ENCODE measurements around the gene ST6GALNAC6. TPM values are rescaled to one million over a fixed set of nuclear protein-coding genes. Genes with fewer than 3 reads are reported as not detected.

Gene ST6GALNAC6
- total RNA-seq, 1 donor from 2014 or later: 25.6 TPM

GRCh38 chr9:127897193-127897692 is 2.2 kb downstream of the ST6GALNAC6 start:
- Histone ChIP-seq H3K4me3 (ENCODE audit: low read depth, low read length) (no peak overlapping the region), H3K27me3 (ENCODE audit: control insufficient read depth, insufficient read depth, low read length) (no peaks in the 10 kb centered on the region), H3K36me3 (ENCODE audit: control insufficient read depth, insufficient read depth, low read length) (peaks cover 2% of the 10 kb centered on the region)
- DNase-seq (ENCODE audit: low read depth): no peak
- TF ChIP-seq CTCF (IDR thresholded peaks at IDR 0.05; ENCODE audit: insufficient read depth, low read length, poor library complexity, severe bottlenecking): no peak

- no peak for TF ChIP-seq CTCF (IDR thresholded peaks at IDR 0.05; ENCODE audit: insufficient read depth, low read length, poor library complexity, severe bottlenecking)
Observed at GRCh38 chr9:127896395-127897192, 2.8 kb downstream of the ST6GALNAC6 start.

GRCh38 chr9:127895811-127896210 is 3.6 kb downstream of the ST6GALNAC6 start:
- H3K36me3 ChIP-seq (ENCODE audit: control insufficient read depth, insufficient read depth, low read length): peaks cover 3% of the 10 kb centered on the region
- no peak for TF ChIP-seq CTCF (IDR thresholded peaks at IDR 0.05; ENCODE audit: insufficient read depth, low read length, poor library complexity, severe bottlenecking)
- H3K27me3 ChIP-seq (ENCODE audit: control insufficient read depth, insufficient read depth, low read length): no peaks in the 10 kb centered on the region
- H3K4me3 ChIP-seq (ENCODE audit: low read depth, low read length): no peak overlapping the region
- no peak for DNase-seq (ENCODE audit: low read depth)

More at GRCh38 chr9:127896395-127897192, 2.8 kb downstream of the ST6GALNAC6 start:
- Histone ChIP-seq H3K36me3 (ENCODE audit: control insufficient read depth, insufficient read depth, low read length) (peaks cover 2% of the 10 kb centered on the region), H3K4me3 (ENCODE audit: low read depth, low read length) (no peak overlapping the region), H3K27me3 (ENCODE audit: control insufficient read depth, insufficient read depth, low read length) (no peaks in the 10 kb centered on the region)
- DNase-seq (ENCODE audit: low read depth): no peak

GRCh38 chr9:127893392-127893791 is 6.0 kb downstream of the ST6GALNAC6 start:
- DNase-seq (ENCODE audit: low read depth): no peak
- Histone ChIP-seq H3K36me3 (ENCODE audit: control insufficient read depth, insufficient read depth, low read length) (peaks cover 6% of the 10 kb centered on the region), H3K27me3 (ENCODE audit: control insufficient read depth, insufficient read depth, low read length) (no peaks in the 10 kb centered on the region), H3K4me3 (ENCODE audit: low read depth, low read length) (no peak overlapping the region)
- TF ChIP-seq CTCF (IDR thresholded peaks at IDR 0.05; ENCODE audit: insufficient read depth, low read length, poor library complexity, severe bottlenecking): no peak

GRCh38 chr9:127892831-127893230 is 6.6 kb downstream of the ST6GALNAC6 start:
- Histone ChIP-seq H3K27me3 (ENCODE audit: control insufficient read depth, insufficient read depth, low read length) (no peaks in the 10 kb centered on the region), H3K4me3 (ENCODE audit: low read depth, low read length) (no peak overlapping the region), H3K36me3 (ENCODE audit: control insufficient read depth, insufficient read depth, low read length) (peaks cover 6% of the 10 kb centered on the region)
- no peak for TF ChIP-seq CTCF (IDR thresholded peaks at IDR 0.05; ENCODE audit: insufficient read depth, low read length, poor library complexity, severe bottlenecking)
- no peak for DNase-seq (ENCODE audit: low read depth)

Data from kidney epithelial cell (primary cell).